ENCODE results near the gene ABCA13.

DNA sequence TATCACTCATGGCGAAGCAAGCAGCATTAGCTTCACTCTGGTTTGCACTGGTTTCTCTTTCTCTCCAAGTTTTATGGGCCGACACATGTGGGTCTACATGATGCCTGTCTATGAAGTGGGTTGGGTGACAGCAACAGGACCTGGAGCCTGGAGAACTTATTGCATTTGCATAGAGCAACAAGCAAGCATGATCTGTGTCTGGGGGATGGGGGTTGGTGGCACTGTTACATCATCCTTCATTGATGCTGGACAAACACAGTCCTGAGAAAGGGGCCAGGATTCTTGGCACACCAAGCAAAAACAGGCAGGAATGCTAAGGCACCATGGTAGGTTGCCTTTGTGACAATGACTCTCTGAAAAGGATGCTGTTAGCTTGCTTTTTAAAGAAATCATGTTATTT is 486.9 kb downstream of the ABCA13 start:
- TF ChIP-seq EZH2 (IDR thresholded peaks at IDR 0.05; ENCODE audit: borderline replicate concordance, low read depth, low read length, severe bottlenecking): no peak
- TF ChIP-seq, protein P1, sequence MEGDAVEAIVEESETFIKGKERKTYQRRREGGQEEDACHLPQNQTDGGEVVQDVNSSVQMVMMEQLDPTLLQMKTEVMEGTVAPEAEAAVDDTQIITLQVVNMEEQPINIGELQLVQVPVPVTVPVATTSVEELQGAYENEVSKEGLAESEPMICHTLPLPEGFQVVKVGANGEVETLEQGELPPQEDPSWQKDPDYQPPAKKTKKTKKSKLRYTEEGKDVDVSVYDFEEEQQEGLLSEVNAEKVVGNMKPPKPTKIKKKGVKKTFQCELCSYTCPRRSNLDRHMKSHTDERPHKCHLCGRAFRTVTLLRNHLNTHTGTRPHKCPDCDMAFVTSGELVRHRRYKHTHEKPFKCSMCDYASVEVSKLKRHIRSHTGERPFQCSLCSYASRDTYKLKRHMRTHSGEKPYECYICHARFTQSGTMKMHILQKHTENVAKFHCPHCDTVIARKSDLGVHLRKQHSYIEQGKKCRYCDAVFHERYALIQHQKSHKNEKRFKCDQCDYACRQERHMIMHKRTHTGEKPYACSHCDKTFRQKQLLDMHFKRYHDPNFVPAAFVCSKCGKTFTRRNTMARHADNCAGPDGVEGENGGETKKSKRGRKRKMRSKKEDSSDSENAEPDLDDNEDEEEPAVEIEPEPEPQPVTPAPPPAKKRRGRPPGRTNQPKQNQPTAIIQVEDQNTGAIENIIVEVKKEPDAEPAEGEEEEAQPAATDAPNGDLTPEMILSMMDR (IDR thresholded peaks at IDR 0.05; ENCODE audit: extremely low read depth in 1 of 2, insufficient read depth in 1 of 2, low read depth in 1 of 2, low read length in 2 of 2): no peak
- no peak for TF ChIP-seq POLR2AphosphoS5 (IDR thresholded peaks at IDR 0.05; ENCODE audit: insufficient read depth, low read depth, low read length)
- TF ChIP-seq MYC (IDR thresholded peaks at IDR 0.05; ENCODE audit: low read depth, low read length): no peak
- TF ChIP-seq MAX (IDR thresholded peaks at IDR 0.05; ENCODE audit: insufficient read depth, insufficient read length): no peak
- no peak for TF ChIP-seq POLR2A (IDR thresholded peaks at IDR 0.05; ENCODE audit: low read depth, low read length)
- TF ChIP-seq FOS (IDR thresholded peaks at IDR 0.05; ENCODE audit: borderline replicate concordance, insufficient read depth, low read length): no peak
